Fibroblast of lung (primary cell): ENCODE data around the gene ANAPC2. TPM values are rescaled to one million over a fixed set of nuclear protein-coding genes. Genes with fewer than 3 reads are reported as not detected.

Experiments used
- DNase-seq, 2 donors: peaks; one replicate each; pipeline versions ENCODE4 v3.0.0 to v3.0.0-alpha.2; 2010; ENCODE audit warnings: low read depth in 2 of 2
- H2AFZ ChIP-seq: 2 replicates; pipeline ENCODE4 v1.5.1; 2012; ENCODE audit warnings: low read length, control low read depth, inconsistent platforms
- H3K27ac ChIP-seq: 2 replicates; pipeline ENCODE4 v1.5.1; 2011; ENCODE audit warnings: low read length, control low read depth; ENCODE audit not compliant: insufficient read depth
- H3K27me3 ChIP-seq: 2 replicates; pipeline ENCODE4 v1.5.1; 2011; ENCODE audit warnings: mild to moderate bottlenecking, low read length; ENCODE audit not compliant: control insufficient read depth, insufficient read depth
- H3K36me3 ChIP-seq: 2 replicates; pipeline ENCODE4 v1.5.1; 2011; ENCODE audit warnings: low read length; ENCODE audit not compliant: control insufficient read depth, insufficient read depth
- H3K4me1 ChIP-seq: 2 replicates; pipeline ENCODE4 v1.5.1; 2011; ENCODE audit warnings: low read length; ENCODE audit not compliant: control insufficient read depth, insufficient read depth; ENCODE audit errors: extremely low read depth
- H3K4me2 ChIP-seq: 2 replicates; pipeline ENCODE4 v1.5.1; 2011; ENCODE audit warnings: low read length, control low read depth; ENCODE audit not compliant: insufficient read depth; ENCODE audit errors: extremely low read depth
- H3K4me3 ChIP-seq, 4 experiments: fragments of 200-600 bp in 1 of 4; sonication (generic) in 1 of 4; replicated peaks in 1 of 4; 2 replicates each; pipeline ENCODE4 v1.5.1; 2011 to 2016; ENCODE audit warnings: low read length in 4 of 4, low read depth in 3 of 4, mild to moderate bottlenecking in 3 of 4, control low read depth in 2 of 4, inconsistent platforms in 1 of 4, mixed read lengths in 1 of 4; ENCODE audit not compliant: insufficient read depth in 1 of 4; ENCODE audit errors: control extremely low read depth in 1 of 4
- H3K79me2 ChIP-seq: 2 replicates; pipeline ENCODE4 v1.5.1; 2012; ENCODE audit warnings: mild to moderate bottlenecking, low read length, inconsistent platforms; ENCODE audit not compliant: control insufficient read depth, insufficient read depth
- H3K9ac ChIP-seq: 2 replicates; pipeline ENCODE4 v1.5.1; 2011; ENCODE audit warnings: mild to moderate bottlenecking, low read length, control low read depth; ENCODE audit not compliant: insufficient read depth
- H3K9me3 ChIP-seq: 2 replicates; pipeline ENCODE4 v1.5.1; 2012; ENCODE audit warnings: low read depth, low read length; ENCODE audit not compliant: control insufficient read depth, insufficient read depth
- H4K20me1 ChIP-seq: 2 replicates; pipeline ENCODE4 v1.5.1; 2011; ENCODE audit warnings: low read length; ENCODE audit not compliant: control insufficient read depth, insufficient read depth; ENCODE audit errors: extremely low read depth
- EZH2 ChIP-seq: IDR thresholded peaks from 2 replicates; pipeline ENCODE4 v1.5.1; 2012; ENCODE audit warnings: low read length, control low read depth, mild to moderate bottlenecking; ENCODE audit errors: missing control alignments
- polyA plus RNA-seq, 2 donors: library from polyadenylated mRNA; depleted of rRNA in 1 of 2; stranded (reverse) in 1 of 2; unstranded in 1 of 2; fragments of >200 nt; gene quantifications; 2 replicates each; pipeline ENCODE4 v1.2.1, GENCODE V29; 2011 to 2012; ENCODE audit warnings: missing spikeins in 1 of 2
- total RNA-seq: library from RNA; depleted of rRNA; stranded (reverse); fragments of >200 nt; gene quantifications from 2 replicates; pipeline ENCODE4 v1.2.1, GENCODE V29; 2014
- TF ChIP-seq, protein P1 (sequence below), 2 donors: IDR thresholded peaks in 1 of 2; conservative IDR thresholded peaks in 1 of 2; 1 replicate in 1 of 2; 2 replicates in 1 of 2; pipeline ENCODE4 v1.5.1; 2011 to 2012; ENCODE audit warnings: low read length in 2 of 2, control low read depth in 1 of 2, inconsistent platforms in 1 of 2, low read depth in 1 of 2, mild to moderate bottlenecking in 1 of 2

The ANAPC2 gene
- total and polyA plus RNA-seq, 2 donors (not counting 1 experiment from before 2014, with no cell fraction given) = 9.1 to 18.0 TPM

DNA sequence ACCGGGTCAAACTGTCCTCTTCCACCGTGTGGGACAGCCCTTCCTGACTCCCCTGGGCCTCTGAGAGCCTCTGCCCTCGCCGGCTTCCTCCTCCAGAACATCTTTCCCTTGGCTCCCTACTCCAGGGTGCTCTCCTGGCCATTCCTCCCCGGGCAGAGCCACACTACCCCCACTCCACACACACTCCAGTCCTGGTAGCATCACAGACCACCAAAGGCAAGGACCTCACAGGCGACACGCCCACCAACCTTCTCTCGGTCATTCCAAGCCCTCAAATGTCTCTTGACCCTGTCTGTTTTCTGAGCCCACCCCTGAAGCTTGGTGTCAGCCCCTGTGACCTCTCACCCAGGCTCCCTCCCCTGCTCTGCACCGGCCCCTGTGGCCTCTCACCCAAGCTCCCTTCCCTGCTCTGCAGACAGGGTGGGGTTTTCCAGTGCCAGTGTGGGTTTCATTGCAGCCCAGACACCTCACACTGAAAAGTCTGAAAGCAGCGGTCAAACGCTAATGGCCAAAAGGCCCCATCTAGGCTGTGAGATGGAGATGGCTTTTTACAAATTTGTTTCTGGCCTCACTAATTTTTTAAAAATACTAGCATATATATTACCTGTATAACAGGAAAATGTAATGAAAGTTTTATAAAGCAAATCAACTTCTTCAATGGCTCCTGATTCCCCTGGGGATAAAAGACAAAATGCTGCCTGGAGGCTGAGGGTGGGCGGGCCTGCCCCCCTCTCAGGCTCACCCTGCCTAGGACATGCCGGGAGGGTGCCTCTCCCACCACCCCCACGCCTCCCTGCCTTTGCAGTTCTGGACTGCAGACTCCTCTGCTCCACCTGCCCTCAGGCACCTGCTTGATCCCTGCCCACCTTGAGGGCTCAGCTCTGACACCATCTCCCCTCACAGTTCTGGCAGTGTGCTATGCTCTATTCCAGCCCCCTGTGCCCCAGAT is 29.0 kb downstream of the ANAPC2 start:
- Histone ChIP-seq H3K36me3 (no peaks in the 10 kb centered on the region), H3K79me2 (no peaks in the 10 kb centered on the region), H3K4me1 (no peaks in the 10 kb centered on the region), H3K4me3 (no peak overlapping the region), H2AFZ (no peak overlapping the region), H4K20me1 (no peaks in the 10 kb centered on the region), H3K4me2 (no peak overlapping the region), H3K9me3 (no peaks in the 10 kb centered on the region), H3K27me3 (peaks cover 38% of the 10 kb centered on the region), H3K9ac (no peak overlapping the region), H3K27ac (no peak overlapping the region)
- peak; percentile 20 for TF ChIP-seq EZH2
- TF ChIP-seq, protein P1, sequence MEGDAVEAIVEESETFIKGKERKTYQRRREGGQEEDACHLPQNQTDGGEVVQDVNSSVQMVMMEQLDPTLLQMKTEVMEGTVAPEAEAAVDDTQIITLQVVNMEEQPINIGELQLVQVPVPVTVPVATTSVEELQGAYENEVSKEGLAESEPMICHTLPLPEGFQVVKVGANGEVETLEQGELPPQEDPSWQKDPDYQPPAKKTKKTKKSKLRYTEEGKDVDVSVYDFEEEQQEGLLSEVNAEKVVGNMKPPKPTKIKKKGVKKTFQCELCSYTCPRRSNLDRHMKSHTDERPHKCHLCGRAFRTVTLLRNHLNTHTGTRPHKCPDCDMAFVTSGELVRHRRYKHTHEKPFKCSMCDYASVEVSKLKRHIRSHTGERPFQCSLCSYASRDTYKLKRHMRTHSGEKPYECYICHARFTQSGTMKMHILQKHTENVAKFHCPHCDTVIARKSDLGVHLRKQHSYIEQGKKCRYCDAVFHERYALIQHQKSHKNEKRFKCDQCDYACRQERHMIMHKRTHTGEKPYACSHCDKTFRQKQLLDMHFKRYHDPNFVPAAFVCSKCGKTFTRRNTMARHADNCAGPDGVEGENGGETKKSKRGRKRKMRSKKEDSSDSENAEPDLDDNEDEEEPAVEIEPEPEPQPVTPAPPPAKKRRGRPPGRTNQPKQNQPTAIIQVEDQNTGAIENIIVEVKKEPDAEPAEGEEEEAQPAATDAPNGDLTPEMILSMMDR (conservative IDR thresholded peaks at IDR 0.05 in 1 of 2, IDR thresholded peaks at IDR 0.05 in 1 of 2; ENCODE audit: low read depth in 1 of 2, low read length in 2 of 2) = no peak
- DNase-seq = no peak

DNA sequence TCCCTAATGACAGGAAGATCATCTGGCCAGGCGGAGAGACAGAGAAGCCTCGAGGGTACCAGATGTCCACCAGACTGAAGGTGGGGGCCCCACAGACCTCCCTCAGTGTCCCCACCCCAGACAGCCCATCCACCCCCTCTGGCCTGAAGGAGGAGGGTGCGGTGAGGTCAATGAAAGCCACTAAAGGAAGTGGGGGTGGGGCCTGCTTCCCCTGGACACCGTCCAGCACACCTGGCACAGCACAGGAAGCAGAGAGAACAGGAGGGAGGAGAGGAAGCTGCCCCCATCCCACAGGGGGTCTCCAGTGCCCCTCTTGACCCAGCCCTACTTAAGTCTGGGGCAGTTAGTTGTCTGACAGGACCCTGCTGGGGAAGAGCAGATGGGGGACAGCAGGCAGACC is 29.7 kb downstream of the ANAPC2 start:
- no peak overlapping the region for H3K4me3 ChIP-seq
- no peak overlapping the region for H2AFZ ChIP-seq
- H3K36me3 ChIP-seq = no peaks in the 10 kb centered on the region
- no peak overlapping the region for H3K4me2 ChIP-seq
- H3K9ac ChIP-seq = no peak overlapping the region
- H3K79me2 ChIP-seq = no peaks in the 10 kb centered on the region
- no peak overlapping the region for H3K27ac ChIP-seq
- peaks cover 32% of the 10 kb centered on the region for H3K27me3 ChIP-seq
- TF ChIP-seq EZH2 = no peak
- TF ChIP-seq, protein P1 (conservative IDR thresholded peaks at IDR 0.05 in 1 of 2, IDR thresholded peaks at IDR 0.05 in 1 of 2; ENCODE audit: low read depth in 1 of 2, low read length in 2 of 2) = no peak
- no peaks in the 10 kb centered on the region for H4K20me1 ChIP-seq
- no peak for DNase-seq
- no peaks in the 10 kb centered on the region for H3K4me1 ChIP-seq
- no peaks in the 10 kb centered on the region for H3K9me3 ChIP-seq

DNA sequence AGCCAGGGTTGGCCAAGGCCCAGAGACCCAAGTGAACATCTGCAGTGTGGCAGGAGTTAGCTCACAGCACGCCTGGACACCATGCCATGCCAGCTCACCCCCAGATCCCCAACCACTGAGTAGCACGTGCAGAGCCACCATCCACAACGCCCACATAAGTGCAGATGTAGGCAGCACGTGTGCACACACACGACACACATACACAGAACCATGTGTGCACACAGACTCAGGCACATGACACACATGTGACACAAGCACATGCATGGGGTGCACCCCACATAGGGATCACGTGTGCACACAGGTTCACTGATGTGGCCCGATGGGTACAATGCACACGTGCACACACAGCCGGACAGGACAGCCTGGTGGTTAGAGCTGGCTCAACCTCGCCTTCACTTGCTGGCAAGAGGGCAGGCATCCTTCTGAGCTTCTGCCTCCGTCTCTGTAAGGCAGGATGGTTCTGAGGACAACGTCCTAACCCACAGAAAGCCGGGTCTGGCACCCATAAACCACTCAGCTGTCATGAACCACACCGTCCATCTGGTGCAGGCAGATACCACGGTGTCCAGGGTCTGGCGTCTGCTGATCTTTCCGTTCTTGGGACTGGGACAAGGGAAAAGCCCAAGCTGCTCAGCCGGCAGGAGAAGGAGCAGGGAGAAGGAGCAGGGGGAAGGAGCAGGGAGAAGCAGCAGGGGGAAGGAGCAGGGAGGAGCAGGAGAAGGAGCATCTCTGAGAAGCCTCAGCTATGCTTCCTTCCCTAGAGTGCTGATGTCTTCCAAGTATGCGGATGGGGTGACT is 30.5 kb downstream of the ANAPC2 start:
- Histone ChIP-seq H3K9ac (no peak overlapping the region), H2AFZ (no peak overlapping the region), H4K20me1 (no peaks in the 10 kb centered on the region), H3K4me2 (no peak overlapping the region), H3K9me3 (no peaks in the 10 kb centered on the region), H3K36me3 (no peaks in the 10 kb centered on the region), H3K27me3 (peaks cover 26% of the 10 kb centered on the region), H3K27ac (no peak overlapping the region), H3K79me2 (no peaks in the 10 kb centered on the region), H3K4me1 (no peaks in the 10 kb centered on the region), H3K4me3 (no peak overlapping the region)
- DNase-seq = no peak
- no peak for TF ChIP-seq EZH2
- TF ChIP-seq, protein P1 (conservative IDR thresholded peaks at IDR 0.05 in 1 of 2, IDR thresholded peaks at IDR 0.05 in 1 of 2; ENCODE audit: low read depth in 1 of 2, low read length in 2 of 2) = no peak
